HG02973 (cell line): Measurements from ENCODE around the gene AMOTL1.
A peak's percentile ranks its signal among the peaks of the same experiment; 100 is the strongest.

Source experiments
- ATAC-seq: cut with Tn5 transposase; IDR thresholded peaks from one replicate; pipeline ENCODE4 v1.9.1; 2021; ENCODE audit warnings: moderate library complexity; ENCODE audit not compliant: unreplicated experiment

The AMOTL1 gene

DNA sequence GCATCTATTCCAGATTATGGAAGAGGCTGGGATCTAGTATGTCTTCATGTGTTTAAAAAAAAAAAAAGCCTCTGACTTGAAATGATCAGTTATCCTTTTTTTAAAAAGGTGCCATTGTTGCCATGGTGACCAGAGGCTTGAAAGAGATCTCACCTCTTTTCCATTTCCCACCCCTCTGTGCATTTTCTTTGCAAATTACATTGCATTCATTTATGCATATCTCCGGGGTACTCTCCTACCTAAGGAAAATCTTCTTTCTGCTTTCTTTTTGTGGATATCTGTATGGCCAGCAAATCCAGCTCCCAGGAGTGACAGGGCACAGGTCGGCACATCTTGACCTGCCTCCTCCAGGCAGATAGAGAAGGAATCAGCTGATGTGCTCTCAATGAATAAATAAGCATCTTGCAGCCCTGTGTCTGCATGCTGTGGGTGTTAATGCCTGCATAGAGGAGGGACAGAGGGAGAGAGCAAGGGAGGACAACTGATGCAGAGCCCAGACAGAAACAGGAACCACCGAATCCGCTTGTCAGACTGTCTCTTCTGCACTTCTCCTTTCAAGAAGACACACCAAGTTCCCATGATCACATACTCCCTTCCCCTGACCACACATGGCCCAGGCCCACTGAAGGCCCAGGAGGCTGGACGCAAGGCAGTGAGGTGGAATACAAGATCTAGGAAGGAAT, 154.3 kb downstream of the AMOTL1 start:
- ATAC-seq: no peak

DNA sequence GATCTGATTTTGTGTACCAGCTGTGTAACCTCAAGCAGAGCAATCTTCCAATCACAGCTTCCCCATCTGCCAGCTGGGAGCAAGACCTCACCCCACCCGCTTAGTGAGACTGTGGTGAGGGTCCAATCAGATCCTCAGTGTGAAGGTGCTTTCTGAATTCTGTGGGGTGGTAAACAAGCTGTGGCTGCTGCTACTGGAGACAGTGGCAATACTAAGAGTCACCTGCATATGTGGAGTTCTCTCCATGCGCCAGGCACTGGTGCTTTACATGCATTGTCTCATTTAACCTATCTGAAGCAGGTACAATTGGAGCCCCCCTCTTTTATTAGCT, 154.8 kb downstream of the AMOTL1 start:
- ATAC-seq: no peak

DNA sequence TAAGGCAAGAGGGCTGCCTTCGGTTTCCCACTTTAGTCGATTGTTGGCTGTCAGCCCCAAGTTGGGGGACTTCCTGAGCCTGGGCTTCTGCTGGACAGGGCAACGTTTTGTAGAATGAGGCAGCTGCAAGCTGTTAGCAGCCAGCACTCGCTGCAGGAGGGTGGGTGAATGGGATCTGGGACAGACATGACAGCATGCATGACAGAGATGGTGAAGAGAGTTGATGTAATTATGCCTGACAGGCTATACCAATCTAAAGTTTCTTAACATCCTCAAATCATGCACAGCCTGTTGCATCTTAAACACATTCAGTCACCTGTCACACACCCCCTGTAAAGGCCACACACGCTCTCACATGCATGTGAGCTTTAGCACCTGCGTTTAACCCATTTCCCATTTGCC, 156.0 kb downstream of the AMOTL1 start:
- no peak for ATAC-seq

DNA sequence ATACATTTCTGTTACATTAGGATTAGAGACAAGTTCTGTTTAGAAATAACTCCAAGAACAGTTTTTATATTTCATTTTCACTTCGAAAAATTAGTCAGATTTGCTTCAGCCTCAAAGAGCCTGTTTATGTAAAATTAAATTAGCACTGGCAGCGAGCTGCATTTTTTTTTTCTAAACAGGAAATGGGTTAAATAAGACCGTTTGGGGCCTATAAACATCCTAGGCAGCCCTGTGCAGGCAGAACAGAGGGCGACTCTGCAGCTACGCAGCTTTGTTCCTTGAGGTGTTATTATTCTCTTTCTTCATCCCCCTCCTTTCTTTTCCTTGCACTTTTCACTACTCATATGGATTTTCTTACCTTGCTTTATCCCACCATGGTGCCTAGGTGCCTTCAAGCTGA, 156.5 kb downstream of the AMOTL1 start:
- ATAC-seq: no peak

DNA sequence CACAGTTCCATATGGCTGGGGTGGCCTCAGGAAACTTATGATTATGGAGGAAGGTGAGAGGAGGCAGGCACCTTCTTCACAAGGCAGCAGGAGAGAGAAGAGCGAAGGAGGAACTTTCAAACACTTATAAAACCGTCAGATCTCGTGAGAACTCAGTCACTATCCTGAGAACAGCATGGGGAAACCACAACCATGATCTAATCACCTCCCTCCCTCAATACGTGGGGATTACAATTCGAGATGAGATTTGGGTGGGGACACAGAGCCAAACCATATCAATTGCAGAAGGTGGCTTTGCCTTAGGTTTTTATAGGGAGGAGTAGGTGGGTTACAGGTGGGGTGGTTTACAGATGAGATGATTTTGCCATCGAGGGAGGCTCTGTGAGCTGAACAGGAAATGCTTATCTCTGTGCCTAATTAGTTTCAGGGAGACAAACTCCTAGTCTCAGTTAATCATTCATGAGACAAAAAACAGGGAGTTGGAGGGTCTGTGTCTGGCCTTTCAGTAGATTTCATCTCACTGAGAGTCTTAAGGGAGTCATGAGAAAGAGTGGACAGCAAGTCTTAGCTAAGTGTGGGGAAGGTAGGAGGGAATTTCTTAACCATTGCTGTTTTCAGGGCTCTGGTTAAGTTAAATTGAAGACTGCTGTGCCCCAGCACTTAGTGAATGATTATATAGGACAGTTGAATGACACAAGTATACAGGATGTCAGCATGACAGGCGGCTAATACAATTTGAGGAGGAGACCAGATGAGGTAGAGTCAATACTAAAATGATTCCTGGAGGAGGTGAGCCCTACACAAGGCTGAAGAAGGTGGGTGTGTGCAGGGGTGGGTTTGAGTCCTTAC, 157.5 kb downstream of the AMOTL1 start:
- ATAC-seq: peak; percentile 61

DNA sequence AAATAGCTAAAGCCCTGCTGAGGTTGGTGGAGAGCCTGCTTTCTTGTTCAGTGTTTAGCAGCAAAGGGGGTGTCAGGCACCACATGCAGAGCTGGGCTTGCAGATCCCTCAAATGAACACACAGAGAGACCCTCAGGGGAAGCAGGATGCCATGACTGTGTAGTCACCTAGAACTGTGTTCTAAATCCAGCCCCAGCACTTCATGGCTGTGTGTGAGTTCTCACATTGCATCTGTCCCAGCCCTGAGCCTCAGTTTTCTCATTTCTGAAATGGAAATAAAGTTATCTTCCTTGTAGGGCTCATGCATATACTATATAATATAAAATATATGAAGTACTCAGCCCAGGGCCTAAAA, 158.1 kb downstream of the AMOTL1 start:
- no peak for ATAC-seq
